ENCODE data around the gene TEX52.

TEX52 gene

DNA sequence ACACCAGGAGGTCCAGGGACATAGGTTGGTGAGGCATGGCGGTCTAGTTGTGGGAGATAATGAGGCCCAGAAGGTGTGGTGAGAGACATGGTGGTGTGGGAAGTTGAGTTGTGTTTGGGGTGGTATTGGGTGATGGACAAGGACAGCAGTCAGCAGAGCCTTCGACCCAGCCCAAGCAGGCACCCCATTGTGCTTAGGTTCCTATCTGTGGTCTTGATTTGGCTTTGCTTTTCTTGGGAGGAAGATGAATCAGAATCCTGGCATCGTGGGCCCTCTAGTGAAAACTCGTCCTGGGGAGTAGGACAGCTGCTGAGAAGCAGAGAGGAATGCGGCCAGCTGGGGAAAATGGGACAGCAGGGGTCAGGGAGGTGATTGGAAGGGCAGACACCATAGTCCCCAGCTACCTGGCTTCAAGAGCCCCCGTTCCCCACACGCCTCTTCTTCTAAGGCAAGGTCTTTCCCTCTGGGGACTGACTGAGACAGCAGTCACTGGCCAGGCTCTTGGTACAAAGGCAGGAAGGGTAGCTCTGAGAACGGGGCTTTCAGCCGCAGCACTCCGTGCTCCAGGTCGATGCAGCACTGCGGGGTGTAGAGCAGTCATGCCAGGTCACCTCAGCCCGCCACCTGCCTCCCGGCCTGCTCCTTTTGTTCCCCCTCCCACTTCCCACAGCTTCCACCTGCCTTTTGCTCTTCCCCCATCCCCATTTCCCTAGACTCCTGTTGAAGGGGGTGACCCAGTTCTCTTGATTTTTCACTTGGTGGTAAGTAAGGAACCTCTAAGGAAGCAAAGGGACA lies 29.9 kb downstream of the TEX52 start:
- DNase-seq = no peak

DNA sequence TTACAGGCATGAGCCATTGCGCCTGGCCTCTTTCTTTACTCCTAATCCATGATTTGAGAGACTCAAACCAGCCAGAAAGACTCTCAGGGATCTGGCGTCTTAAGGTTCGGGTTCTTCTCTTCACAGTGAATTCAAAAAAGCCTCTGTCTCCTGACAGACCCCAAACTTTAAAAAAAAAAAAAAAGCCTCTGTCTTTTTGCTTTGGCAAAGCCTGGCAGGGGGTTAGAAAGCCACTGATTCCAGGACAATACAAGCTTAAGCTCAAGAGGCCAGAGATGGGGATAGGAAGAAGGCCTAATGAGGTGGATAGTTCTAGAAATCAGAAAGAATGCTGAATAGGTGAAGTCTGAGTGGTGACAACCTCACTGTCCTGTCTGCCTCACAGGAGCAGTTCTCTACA lies 30.8 kb downstream of the TEX52 start:
- DNase-seq = no peak

DNA sequence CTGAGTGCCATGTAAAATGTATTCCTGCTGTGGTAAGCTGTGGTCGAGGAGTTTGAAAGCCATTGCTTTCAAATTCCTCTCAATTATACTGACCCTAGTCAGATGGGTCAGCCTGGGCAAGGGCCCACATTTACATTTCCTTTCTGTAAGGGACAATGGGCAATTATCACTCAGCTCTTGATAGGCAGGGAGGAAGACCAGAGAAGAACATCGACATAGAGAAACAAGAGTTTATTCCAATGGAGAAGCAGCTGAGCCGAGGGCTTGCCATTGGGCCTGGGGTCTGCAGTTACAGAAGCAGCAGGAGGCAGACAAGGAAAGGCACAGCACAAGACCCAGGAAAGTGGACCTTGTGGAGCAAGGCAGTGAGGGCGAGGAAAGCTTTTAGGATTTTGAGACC lies 31.7 kb downstream of the TEX52 start:
- no peak for DNase-seq

DNA sequence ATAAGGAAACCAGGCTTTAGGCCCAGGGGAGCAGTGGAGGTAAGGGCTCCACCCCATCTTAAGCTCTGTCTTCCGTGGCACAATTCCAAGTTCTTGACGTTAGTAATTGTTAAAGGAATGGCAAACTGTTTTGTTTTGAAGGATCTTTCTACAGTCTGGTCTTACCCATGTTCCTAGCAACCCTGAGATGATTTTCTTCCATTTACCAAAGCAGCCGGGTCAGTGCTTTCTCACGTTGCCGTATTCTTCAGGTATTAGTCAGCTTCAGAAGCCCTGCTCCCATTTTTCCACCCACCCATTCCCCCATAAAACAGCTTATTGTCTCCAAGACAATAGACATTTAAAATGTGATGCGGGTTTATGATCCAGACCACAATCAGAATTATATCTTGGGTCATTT lies 32.3 kb downstream of the TEX52 start:
- no peak for DNase-seq

DNA sequence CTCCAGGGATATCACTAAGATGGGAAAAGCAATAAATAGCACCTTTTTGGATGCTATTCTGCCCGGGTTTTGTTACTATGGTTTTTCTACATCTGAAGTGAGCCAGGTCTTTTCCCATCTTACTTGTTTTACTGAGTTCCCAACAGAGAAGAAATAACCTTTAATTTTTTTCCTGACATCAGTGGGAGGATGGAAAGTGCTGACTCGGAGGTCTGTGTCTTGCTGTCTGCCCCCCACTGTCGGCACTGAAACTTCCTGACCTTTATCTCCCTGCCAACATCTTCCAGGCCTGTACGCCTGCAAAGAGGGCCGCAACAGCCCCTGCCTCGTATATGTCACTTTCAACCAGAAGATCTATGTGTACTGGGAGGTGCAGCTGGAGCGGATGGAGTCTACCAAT lies 33.4 kb downstream of the TEX52 start:
- no peak for DNase-seq

DNA sequence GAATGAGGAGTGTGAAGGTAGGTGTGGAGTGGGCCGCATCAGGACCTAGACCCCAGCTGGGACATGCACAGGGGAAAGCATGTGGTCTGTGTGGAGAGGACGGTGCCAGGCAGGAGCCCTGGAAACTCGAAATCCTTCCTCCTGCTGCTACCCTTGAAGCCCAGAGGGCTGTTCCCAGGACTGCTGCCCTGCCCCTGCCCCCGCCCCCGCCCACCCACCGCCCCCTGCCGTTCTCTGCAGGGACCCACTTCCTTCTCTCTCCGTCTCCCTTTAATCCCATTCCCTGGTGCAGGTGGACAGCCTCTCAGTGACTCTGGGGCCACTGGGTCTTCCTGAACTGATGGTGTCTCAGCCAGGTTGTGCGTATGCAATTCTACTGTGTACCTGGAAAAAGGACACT lies 36.4 kb downstream of the TEX52 start:
- no peak for DNase-seq

DNA sequence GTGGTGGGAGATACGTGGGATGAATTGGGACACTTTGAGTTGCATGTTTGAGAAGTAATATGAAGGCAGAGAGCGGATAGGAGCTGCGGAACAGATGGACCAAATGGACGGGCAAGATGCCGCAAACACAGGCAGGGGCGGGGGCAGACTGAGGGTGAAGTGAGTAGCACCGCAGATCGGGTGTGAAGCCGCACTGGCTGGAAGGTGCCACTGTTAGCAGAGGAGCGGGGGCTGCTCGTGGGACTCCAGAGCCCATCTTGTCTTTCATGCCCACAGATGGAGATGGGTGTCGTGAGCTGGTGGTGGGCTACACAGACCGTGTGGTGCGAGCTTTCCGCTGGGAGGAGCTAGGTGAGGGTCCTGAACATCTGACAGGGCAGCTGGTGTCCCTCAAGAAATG lies 37.0 kb downstream of the TEX52 start:
- no peak for DNase-seq

DNA sequence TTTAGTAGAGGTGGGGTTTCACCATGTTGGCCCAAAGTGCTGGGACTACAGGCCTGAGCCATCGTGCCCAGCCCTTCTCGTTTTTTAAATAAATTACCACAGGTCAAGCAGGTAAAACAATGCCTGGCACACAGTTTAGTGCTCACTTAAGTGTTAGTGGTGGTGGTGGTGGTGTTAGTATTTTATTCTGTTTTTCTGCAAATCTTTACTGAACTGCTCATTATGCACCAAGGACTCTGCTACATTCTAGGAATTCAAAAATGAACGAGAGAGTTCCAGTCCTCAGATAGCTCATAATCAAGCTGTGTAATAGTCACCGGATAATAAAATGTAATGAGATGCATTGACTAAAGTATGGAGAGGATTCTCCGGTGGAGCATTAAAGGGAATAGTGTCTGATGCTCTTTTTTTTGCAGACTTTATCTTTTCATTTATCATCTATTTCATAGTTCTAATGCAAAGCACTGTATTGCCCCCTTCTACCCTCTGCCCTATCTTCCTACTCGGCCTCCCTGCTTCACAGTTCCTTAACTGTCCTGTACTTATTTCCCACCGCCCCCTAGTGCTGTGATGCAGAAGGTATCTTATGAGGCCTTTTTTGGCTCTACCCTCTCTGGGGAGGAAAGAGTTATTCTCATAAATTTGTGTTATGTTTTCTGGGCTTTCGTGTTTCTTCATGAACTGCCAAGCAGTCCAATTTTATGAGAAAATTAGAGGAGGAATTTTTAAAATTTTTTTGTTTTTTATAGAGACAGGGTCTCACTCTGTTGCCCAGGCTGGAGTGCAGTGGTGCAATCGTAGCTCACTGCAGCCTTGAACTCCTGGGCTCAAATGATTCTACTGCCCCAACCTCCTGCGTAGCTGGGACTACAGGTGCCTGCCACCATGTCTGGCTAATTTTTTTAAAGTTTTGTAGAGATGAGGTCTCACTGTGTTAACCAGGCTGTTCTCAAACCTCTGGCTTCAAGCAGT lies 43.3 kb downstream of the TEX52 start:
- peak; percentile 13 for DNase-seq

DNA sequence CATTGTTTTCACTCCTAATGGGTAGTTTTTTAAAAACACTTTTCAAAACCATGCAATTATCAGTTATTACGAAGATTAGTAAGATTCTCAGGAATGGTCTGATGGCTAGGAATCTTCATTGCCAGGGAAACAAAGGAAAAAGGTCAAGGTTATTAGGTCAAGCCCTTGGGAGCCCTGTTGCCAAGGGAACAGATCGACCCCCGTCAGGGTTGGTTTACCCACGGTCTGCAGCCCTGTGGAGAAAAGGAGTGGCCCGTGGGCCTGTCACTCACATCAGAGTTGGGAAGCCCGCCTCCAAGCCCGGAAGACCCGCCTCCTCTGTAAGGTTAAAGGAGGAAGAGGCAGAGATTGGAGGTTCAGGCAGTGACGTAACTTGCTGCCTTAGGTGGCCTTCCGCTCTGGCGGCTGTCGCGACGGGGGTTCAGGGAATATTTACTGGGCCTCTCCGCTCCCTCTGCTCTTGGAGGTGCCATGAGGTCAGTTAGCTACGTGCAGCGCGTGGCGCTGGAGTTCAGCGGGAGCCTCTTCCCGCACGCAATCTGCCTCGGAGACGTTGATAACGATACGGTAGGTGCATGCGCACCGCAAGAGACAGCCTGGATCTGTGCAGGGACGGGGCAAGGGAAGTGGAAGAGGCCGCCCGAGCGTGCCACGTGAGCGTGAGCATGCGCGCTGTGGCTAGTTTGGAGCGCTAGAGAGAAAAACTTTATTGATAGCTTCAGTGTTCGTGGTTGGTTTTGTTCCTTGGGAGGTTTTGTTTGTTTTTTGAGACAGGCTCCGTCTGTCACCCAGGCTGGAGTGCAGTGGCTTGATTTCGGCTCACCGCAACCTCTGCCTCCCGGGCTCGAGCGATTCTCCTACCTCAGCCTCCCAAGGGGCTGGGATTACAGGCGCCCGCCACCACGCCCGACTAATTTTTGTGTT lies 44.3 kb downstream of the TEX52 start, which contains the start of gene ITFG2:
Gene ITFG2 (plus strand): TSS at position 379 of the 924 bp plus-strand sequence. CDS start 93 bp downstream, at position 472.
- peak; percentile 94 for DNase-seq

DNA sequence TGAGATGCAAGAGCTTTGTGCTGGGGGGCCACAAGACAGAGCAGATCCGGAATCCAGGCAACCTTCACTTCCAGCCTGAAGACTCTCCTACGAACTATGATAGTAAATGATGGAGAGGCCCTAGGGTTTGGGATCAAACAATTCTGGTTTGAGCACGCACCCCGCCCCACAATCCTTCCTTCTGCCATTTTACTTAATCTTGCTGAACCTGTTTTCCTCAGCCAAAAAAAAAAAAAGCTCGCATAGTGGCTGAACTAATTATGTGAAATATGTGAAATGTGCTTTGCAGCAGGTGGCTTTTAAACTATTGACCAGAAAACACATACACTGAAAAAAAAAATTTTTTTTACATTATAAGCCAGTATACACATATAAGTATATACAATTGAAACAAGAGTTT lies 45.0 kb downstream of the TEX52 start:
- DNase-seq = no peak

DNA sequence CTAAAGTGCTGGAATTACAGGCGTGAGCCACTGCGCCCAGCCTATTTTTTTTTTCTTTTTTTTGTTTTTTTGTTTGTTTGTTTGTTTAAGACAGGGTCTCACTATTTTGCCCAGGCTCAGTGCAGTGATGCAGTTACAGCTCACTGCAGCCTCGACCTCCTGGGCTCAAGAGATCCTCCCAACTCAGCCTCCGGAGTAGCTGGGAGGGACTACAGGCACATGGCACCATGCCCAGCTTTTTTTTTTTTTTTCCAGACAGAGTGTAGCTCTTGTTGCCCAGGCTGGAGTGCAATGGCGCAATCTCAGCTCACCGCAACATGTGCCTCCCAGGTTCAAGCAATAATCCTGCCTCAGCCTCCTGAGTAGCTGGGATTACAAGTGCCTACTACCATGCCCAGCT lies 50.1 kb downstream of the TEX52 start:
- no peak for DNase-seq

DNA sequence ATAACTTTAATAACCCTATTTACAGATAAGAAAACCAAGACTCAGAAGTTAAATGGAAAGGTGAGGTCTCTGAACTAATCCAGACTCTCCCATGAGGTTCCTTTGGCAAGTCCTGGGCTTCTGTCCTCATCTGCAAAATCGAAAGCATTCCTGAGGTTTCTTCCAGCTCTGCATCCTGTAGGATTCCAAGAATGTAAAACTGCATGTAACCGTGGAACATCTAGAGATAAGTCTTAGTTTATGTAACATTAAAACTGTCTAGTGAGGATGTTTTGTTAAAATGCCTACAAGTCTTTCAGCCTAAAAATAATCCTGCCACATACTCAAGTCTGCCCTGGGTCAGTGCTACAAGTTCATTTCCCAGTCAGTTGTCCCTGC lies 51.7 kb downstream of the TEX52 start:
- no peak for DNase-seq

DNA sequence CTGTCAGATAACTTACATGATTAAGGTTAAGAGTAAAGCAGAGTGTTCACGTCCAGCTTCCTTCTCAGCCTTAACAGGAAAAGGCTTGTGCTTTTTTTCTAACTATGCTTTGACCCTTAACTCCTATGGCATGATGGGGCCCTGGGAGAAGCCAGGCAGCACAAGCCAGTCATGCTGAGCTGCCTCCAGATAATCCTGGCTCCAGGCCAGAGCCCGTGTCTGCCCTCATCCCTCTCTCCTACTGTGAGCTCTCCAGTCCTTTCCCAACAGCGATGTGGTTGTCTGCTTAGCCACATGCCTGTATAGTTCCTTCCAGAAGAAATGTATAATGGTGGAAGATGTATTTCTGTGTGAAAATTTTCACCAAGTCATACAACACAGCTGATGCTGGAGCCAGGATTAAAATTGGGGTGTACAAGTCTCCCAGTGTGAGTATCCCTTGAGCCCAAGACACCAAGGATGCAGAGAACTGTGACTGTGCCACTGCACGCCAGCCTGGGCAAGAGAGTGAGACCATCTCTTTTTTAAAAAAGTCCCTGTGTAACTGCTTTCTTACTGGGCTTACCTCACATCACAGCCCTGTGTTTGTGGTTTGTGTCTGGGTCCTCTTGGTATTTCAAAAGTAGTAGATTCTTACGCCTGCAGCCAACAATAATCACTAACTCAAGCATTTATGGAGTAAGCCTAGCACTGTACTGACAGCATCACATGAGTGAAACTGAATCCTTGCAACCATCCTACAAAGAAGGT lies 52.3 kb downstream of the TEX52 start:
- no peak for DNase-seq

DNA sequence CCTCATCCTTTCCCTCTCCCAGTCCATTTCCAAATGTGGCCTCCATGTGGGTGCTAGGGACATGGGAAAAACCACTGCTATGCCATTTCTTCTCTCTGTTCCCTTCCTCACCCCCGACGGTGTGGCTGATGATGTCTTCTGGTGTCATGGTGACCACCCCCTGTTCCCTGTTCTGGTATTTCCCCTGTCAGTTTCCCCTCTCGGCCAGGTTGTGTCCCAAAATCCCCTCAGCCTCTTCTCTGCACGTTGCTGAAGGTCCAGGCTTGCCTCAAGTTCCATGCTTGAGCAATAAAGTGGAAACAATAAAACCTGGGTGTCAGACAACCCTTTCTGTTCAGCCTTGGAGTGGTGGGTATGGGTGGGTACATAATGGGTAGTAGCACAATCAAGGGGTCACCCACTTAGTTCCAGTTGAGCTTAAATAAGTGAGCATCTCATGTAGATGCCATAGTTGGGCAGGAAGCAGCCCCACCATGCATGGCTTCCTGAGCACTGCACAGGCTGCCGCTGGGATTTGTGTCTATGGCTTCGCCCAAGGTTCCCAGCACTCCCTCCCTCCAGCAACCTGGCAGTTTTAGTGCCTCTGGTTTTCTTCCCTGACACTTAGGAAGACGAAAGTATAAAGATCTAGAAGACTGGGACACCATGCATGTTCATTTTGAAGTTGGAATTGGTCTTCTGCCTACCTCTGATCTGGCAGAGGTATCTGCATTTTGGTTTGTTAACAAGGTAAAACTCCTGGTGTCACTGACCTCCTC lies 53.0 kb downstream of the TEX52 start:
- no peak for DNase-seq

DNA sequence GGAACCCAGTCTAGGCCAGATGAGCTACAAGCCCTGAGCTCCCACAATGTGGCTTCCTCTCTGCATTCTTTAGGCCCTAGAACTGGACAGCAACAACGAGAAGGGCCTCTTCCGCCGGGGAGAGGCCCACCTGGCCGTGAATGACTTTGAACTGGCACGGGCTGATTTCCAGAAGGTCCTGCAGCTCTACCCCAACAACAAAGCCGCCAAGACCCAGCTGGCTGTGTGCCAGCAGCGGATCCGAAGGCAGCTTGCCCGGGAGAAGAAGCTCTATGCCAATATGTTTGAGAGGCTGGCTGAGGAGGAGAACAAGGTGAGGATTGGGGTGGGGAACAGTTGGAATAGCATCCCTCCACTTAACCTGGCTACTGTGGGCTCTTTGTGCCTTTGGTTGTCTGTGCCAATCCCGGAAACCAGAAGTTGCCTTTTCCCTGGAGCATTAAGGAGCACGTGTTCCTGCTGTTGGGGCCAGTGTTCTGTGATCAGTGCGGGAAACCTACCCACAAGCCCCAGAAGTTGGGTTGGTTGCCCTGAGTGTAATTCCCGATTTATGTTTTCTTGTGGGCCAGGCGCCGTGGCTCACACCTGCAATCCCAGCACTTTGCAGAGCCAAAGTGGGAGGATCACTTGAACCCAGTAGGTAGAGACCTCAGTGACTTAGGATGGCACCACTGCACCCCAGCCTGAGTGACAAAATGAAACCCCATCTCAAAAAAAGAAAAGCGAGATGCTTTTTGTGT lies 55.6 kb downstream of the TEX52 start:
- no peak for DNase-seq

DNA sequence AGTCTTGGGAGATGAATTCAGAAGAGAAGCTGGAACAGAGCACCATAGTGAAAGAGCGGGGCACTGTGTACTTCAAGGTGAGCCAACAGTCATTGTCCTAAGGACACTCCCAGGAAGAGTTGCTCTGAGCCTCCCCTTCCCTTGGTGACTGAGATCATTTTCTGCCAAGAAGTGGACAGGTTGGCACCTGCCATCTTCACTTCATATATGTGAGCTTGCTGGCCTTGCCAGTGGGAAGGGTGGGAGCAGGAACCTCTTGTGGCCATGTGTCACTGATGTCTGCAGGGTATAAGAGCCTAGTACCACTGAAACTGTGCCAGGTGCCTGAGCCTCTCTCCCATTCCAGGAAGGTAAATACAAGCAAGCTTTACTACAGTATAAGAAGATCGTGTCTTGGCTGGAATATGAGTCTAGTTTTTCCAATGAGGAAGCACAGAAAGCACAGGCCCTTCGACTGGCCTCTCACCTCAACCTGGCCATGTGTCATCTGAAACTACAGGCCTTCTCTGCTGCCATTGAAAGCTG lies 56.7 kb downstream of the TEX52 start:
- no peak for DNase-seq
